Cardiac septum (tissue), 1 donor: ENCODE measurements around the gene KCNT1. TPM values are rescaled to one million over a fixed set of nuclear protein-coding genes. Genes with fewer than 3 reads are reported as not detected.
"Not testable (repeated sequence)": the region's sequence is repeated elsewhere in the genome, so short reads cannot be mapped to it uniquely, and the experiment has no call there.

ENCODE experiments used
- DNase-seq: peaks from one replicate; pipeline ENCODE4 v3.0.0-alpha.2; 2020; ENCODE audit warnings: low spot score
- intact Hi-C: fragments of 100-400 bp; cut with DNase I; formaldehyde crosslinking; loops from one replicate; pipeline ENCODE4 v1.14.0; 2022
- total RNA-seq: library from RNA; stranded (reverse); fragmentation: NEBNext Ultra II Directional; extraction: Animal tissue kit (Norgen Biotek cat#: 25700); gene quantifications from one replicate; pipeline ENCODE4 v1.2.1, GENCODE V29; 2021
- donor health status: DM: no; HTN: no; CAD: no.

Gene KCNT1
- total RNA-seq, 1 donor from 2014 or later: 1.2 TPM

DNA sequence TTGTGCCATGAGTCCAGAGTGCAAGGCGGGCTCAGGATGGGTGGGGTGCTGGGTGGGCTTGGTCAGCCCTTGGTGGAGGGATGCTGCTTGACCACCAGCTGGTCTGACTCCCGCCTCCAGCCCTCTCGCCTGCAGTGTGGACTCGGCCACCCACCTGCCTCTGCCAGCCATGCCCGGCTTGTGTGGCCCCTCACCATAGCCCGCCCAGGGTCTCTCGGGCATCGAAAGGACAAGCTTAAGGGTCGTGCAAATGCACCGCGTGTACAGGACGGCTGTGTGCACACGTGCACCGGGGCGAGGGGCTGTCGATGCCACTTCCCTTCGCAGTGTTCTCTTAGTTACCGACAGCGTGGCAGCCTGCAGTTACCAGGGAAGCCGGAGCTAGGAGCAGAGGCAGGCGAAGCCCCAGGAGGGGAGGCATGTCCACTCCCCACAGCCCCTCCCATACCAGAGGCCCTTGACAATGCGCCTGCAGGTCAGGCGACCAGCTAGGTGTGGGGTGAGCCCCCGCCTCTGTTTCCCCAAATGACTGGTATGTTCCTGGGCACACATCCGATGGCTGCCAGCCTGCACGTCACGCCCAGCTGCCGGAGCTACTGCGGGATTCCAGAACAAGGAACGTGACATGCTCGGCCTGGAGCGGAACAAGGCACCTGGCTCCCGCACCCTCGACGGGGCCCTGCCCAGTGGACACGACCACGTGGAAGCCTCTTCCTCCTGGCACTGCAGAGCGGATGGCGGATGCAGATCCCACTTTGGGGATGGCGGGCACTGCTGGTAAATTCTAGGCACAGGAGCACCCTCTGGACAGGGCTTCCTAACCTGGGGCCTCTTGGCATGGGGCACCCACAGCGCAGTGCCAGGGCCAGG is 31.0 kb upstream of the KCNT1 start:
- intact Hi-C loops: no loop called here
- peak; percentile 71 for DNase-seq

DNA sequence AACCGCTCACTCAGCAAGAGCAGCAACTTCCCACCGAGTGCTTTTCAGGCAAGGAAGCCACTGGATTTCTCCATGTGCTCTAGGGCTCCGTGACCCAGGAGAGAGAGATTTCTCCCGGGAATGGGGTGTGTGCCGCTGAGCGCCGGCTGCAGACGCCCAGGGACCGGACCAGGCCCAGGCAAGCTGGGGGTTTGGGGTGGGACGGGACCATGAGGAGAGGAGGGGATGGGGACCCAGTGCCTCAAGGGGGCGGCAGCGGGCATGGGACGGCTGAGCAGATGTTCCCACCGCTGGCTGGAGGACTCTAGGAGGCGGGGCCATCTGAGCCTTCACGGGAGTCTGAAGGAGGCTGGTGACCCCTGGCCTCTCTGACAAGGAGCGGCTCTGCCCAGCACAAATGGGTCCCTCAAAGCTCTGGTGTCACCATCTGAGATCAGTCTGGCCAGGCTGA is 30.4 kb upstream of the KCNT1 start:
- DNase-seq: no peak
- intact Hi-C loops: no loop called here

DNA sequence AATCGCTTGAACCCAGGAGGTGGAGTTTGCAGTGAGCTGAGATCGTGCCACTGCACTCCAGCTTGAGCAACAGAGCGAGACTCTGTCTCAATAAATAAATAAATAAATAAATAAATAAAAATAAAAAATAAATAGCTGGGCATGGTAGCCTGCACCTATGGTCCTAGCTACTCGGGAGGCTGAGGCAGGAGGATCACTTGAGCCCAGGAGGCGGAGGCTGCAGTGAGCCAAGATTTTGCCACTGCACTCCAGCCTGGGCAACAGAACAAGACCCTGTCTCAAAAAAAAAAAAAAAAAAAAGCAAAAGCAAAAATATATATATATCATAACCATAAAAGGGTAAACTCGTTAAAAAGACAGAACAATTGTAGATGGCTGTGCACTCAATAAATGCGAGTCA is 29.2 kb upstream of the KCNT1 start:
- intact Hi-C loops, DNase-seq: not testable (repeated sequence)

DNA sequence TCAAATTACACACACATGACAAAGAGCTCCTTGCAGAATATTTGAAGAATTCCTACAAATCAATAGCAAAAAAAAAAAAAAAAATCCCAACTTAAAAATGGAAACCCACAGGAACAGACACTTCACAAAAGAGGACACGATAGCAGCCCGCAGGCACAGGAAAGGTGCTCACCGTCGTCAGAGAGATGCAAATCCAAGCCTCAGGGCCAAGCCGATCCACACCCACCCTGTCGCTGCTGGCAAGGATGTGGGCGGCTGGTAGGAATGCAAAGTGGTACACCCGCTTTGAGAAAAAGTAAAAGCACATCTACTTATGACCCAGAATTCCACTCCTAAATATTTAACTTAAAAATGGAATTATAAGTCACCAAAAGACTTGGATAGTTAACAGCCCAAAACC is 28.0 kb upstream of the KCNT1 start:
- intact Hi-C loops: no loop called here
- DNase-seq: no peak

DNA sequence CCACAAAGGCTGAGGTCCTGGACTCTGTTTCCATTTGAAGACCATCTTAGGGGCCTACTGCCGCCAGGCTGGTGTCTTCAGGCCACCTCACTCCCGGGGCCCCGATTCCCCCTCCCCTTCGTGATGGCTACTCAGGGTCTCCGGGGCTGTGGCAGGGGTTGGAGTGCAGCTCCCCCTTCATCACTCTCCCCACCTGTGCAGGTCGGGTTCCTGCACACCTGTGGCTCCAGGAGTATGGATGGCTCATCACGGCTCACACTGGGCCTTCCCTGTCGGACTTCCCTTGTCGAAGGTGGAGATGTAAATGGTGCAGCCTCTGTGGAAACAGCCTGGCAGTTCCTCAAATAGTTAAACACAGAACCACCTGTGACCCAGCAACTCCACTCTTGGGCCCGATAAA is 27.0 kb upstream of the KCNT1 start:
- DNase-seq: no peak

DNA sequence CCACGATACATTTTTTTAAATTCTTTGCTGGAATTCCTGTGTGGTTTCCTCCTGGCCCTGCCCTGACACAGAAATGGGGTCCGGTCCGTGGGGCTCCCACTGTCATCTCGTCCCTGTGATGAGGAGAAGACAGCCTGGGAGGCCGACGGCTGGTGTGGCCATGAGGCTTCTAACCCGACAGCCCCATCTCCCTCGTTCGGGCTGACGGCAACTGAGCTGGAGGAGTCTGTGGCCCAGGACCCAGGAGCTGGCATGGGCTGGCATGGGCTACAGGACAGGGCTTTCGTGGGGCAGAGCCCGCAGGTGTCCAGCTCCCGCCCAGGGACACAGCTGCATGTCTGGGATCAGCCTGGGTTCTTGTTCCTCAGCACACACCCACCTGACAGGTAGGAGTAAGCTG is 25.1 kb upstream of the KCNT1 start:
- intact Hi-C loops: no loop called here
- no peak for DNase-seq

More for the DNA sequence above, 27.0 kb upstream of the KCNT1 start:
- intact Hi-C loops: no loop called here

DNA sequence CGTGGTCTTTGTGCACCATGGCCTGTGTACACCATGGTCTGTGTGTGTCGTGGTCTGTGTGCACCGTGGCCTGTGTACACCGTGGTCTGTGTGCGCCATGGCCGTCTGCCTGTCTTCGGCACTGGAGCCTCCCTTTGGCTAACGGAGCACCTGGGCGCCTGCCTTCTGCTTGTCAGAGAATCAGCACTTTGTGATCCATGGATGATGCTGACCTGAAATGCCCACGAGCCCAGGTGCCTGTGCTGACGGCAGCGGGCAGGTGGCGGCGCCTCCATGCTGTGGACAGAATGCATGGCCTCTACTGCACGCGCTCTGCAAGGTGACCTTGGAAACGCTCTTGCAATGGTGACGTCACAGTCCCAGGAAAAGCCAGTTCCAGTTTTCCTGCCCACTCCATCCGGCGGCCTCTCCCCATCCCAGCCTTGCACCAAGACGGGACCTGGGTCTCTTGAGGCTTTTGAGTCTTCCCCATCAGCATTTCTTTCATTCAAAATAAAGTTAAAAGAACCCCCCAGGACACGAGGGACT is 24.3 kb upstream of the KCNT1 start:
- intact Hi-C loops: no loop called here
- no peak for DNase-seq

DNA sequence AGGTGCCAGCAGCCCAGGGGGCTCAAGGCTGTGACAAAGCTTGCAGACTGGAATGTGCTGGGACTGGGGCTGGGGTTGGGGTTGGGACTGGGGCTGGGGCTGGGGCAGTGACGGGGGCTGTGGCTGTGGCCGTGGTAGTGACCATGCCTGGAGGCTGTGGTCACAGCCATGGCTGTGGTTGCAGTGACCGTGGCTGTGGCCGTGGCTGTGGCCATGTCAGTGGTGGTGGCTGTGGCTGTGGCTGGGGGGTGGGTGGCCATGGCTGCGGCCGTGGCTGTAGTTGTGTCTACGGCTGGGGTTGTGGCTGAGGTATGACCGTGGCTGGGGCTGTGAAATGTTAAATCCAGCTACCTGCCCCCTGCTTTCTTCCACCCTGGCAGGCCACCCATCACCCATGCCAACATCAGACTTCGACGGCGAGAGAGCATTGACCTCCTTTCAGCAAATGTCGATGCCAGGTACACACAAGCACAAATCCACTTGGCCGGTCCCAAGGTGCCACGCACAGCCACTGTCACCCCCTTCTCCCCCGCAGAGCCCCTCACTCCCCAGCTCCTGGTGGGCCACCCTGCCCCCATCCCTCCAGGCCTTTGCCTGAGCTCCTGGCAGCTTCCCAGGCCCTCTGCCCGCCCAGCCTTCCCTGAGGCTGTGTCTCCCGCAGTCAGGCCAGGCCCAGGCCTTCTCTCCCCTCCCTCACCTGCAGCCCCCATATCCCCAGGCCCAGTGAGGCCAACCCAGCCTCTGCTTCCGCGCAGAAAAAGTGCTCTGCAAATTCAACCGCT is 23.6 kb upstream of the KCNT1 start:
- DNase-seq: no peak

DNA sequence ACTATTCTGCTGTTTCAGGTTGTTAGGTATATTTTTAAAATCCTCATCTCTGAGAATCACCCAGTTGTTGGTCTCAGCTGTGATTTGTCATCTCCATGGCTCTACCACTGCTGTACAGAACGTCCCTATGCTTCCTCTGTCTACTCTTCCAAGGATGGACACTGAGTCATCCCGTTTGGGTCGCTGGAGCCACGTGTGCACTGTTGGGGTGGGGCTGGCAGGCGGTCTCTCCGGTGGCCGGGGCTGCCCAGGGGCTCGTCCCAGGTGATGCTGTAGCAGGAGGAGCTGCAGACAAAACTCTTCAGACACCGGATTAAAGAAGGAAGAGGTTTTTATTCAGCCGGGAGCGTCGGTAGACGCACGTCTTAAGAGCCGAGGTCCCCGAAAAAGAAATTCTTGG is 21.9 kb upstream of the KCNT1 start:
- no peak for DNase-seq
- intact Hi-C loops: no loop called here

More for the DNA sequence above, 23.6 kb upstream of the KCNT1 start:
- intact Hi-C loops: no loop called here

DNA sequence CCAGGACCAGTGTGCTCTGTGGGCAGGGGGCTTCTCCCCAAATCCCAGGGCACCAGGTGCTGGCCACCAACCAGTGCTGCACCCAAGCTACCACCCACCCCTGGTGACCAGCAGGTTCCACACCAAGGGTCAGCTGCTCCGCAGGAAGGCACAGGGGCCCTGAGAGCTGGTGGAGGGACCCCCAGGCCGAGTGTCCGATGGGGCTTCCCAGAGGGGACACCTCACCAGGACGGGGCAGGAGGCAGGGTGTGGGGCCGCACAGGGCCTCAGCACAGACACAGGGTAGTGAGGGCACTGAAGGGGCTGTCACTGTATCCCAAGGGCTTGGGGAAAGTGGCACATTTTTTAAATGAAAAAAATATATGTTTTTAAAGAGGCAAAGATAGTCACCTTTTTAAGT is 20.8 kb upstream of the KCNT1 start:
- intact Hi-C loops: no loop called here
- DNase-seq: no peak

DNA sequence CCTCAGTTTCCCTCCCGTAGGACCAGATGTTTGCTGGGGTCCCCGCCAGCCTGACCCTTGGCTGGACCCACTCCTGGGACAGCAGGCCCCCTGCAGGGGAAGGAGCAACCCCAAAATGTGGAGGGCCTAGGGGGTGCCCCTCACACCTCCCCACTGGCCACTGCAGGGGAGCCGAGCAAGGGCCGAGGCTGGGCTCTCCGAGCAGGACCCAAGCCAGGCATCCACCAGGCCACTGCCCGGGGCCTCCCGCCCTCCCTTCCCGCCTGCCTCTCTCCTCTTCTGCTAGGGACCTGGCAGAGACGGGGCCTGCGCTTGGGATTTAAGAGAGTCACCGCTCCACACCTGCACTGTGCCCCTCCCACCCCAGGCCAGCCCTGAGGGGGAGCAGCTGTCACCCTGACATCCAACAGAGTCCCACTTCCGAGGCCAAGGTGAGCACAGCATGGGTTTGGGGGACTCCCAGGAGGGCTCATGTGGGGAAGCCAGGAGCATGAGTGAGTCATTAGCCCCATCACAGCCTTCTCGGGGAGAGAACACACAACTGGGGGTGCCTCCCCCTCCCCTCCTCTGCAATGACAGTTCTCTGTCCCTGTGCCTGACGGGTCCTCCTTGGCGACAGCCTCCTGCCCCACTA is 18.5 kb upstream of the KCNT1 start:
- intact Hi-C loops: no loop called here
- no peak for DNase-seq

DNA sequence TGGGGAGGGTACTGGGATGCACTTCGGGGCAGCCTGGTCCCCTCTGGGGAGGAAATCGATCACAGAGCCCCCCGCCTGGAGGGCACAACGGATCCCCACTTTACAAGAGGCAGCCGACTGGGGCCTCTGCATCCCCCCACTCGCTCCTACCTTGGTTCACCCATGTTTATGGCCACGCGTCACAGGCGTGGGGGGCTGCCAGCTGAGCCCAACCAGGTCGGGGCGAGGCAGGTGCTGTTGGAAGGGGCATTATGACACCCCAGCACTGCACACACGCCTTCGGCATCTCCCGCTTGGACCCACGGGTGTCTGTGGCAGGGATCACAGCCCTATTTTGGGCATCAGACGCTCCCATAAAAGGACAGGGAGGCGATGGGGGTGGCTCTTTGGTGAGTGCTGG is 17.3 kb upstream of the KCNT1 start:
- intact Hi-C loops: no loop called here
- no peak for DNase-seq

DNA sequence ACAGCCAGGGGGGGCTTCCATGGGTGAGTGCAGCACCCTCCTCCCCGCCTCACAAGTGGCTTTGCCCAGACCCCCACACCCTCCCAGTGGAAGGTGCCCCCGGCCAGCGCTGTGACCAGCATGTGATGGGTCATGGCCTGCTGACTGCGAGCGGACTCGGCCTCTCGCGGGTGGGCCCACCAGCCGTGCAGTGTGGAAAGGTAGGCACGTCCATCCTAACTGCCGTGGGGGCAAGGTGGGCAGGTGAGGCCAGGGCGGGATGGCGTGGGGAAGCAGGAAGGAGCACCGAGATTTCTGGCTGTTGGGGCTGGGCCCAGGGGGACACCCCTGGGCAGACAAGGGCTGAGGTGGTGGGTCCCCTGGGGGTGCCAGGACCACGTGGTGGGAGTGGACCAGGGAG is 14.8 kb upstream of the KCNT1 start:
- intact Hi-C loops: no loop called here
- no peak for DNase-seq

DNA sequence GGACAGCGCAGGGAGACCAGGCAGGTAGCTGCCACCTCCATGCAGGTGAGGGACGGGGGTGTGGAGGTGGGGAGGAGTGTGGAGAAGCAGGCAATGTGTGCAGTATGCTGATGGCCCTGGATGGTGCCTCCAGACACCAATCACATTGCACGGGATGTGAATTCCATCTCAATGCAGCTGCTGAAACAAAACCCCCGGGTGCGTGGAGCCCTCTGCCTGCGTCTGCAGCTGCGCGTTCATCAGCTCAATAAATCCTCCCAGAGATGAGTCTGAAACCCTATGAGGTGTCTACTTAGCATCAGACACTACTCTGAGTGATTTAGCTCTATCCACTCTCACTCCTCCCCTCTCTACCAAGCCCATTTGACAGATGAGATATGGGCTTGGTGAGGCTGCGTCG is 13.0 kb upstream of the KCNT1 start:
- DNase-seq: no peak

DNA sequence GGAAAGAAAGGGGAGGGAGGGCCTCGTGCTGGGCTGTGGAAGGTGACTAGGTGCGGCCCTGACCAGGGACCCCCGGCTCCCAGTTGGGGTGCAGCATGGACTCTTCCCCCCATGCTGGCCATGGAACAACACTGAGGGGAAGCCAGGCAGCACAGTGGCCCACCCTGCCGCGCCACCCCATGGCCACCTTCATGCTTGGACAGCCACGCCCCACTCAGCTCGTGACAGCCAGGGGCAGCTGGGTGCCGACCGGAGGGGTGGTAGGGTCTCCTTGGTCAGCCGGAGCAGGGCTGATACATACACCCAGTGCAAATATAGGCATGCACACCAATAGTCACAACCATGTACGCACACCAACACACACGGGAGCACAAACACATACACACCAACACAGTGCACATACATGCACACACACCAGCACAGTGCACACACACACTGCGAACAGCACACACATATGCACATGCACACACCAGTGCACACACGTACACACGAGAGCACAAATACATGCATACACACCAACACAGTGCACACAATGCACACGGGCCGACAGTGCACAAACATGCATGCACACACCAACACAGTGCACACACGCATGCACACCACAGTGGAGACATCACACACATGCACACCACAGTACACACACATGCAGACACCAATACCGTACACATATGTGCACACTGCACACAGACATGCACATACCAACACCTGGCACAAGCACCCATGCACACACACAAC is 11.0 kb upstream of the KCNT1 start:
- intact Hi-C loops: no loop called here

More for the DNA sequence above, 13.0 kb upstream of the KCNT1 start:
- intact Hi-C loops: no loop called here

DNA sequence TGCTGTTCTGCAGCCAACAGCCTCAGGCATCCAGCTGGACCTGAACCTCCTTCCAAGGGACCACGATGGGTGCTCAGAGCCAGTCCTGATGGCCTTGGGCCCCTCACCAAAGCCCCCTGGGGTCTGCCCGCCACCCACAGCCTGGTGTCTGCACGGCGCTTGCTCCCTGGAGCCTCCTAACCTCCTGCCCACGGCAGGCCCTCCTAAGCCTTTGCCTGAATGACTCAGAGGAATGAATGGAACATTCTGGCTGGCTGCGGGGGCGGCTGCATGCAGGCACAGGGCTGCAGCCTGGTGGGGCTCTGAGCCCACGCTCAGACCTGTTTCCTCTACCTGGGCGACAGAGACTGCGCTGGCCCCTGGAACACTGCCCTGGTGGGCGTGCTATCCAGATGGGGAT is 9.6 kb upstream of the KCNT1 start:
- no peak for DNase-seq
- intact Hi-C loops: no loop called here

More for the DNA sequence above, 11.0 kb upstream of the KCNT1 start:
- DNase-seq: no peak

DNA sequence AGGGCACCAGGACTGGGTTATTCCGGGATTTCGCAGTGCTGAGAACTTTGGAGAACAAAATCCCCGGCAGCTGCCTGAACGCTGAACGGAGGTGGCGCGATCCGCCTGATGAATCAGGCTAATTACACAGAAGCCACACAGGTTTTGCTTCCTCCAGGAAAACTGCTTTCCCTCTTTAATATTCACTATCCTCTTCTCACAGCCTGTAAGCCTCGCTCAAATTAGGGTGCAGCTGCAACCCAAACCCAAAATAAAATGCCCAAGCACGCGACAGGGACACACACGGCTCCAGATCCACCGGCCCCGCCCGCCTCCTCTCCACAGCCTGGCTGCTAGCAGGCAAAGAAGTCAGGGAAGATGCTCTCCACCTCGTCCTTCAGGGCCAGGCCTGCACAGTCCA is 8.7 kb upstream of the KCNT1 start:
- intact Hi-C loops: no loop called here
- DNase-seq: no peak

DNA sequence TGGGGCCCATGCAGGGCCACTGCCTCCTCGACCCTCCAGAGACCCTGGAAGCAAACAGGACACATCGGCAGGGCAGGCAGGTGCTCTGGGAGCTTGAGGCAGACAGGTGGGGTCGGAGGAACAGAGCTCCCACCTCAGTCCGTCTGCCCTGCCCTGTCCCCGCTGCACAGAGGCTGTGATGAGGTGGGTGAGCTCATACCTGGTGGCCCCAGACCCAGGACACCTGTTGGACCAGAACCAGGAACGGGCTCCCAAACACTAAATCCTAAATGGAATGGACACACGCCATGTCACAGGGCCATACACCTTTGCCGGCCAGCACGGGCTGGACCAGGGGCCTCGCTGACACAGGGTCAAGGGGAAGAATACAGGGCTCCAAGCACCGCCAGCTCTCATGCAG is 8.2 kb upstream of the KCNT1 start:
- DNase-seq: no peak
- intact Hi-C loops: no loop called here

DNA sequence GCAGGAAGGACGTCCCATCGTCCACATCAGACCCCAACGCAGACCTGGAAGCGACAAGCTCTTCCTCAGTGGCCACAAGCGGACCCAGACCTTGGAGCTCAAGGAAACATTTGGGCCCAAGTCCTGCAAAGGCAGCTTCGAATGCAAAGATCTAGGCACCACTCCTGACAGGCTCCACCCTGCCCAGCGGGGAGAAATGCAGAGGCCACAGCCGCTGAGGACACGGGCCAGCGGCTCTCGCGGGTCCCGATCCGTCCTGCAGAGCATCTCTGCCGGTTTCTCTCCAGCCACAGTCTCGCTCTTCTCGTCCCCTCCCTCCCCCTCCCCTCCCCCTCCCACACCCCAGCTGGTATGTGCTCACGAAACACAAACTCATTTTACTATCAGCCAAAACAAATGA is 7.6 kb upstream of the KCNT1 start:
- DNase-seq: no peak
- intact Hi-C loops: no loop called here

DNA sequence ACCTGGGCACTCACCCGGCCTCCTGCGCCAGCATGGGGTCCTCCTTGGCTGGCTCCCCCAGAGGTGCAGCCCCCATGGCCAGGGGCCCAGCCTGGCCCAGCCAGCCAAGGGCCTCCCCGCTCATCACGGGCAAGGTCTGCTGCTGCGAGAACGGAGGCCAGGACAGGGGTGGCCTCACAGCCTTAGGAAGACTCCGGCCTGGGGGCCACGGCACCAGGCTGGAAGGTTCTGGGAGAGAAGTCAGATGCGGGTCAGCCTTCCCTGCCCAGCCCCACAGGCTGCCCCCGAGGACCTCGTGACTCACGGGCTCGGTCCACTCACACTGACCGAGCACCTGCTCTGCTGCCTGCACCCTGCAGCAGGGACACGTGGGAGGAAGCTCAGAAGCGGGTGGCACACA is 6.9 kb upstream of the KCNT1 start:
- intact Hi-C loops: no loop called here
- DNase-seq: no peak
